Measurements from ENCODE around the gene STON1.

Gene STON1

GRCh38 chr2:48626047-48626446 is 96.1 kb downstream of the STON1 start:
- Histone ChIP-seq H3K4me1 (ENCODE audit: control insufficient read depth, insufficient read depth, low read length) (no peaks in the 10 kb centered on the region), H3K36me3 (ENCODE audit: control insufficient read depth in 2 of 2, insufficient read depth in 1 of 2, low read length in 2 of 2) (no peaks in the 10 kb centered on the region), H3K9me3 (ENCODE audit: control insufficient read depth, insufficient read depth, low read depth, low read length) (no peaks in the 10 kb centered on the region), H3K27ac (ENCODE audit: extremely low read depth, low read depth, low read length) (no peak overlapping the region), H3K4me3 (ENCODE audit: low read depth, low read length) (no peak overlapping the region)
- POLR2A ChIA-PET: no interaction called here
- TF ChIP-seq SETDB1 (IDR thresholded peaks at IDR 0.05; ENCODE audit: insufficient read length, low read length) (peak; percentile 25), PRDM10 (tag by site-specific recombination; IDR thresholded peaks at IDR 0.05) (no peak)
- CTCF ChIA-PET: no interaction called here

GRCh38 chr2:48633143-48633542 is 103.2 kb downstream of the STON1 start:
- H3K36me3 ChIP-seq (ENCODE audit: control insufficient read depth in 2 of 2, insufficient read depth in 1 of 2, low read length in 2 of 2): no peaks in the 10 kb centered on the region
- POLR2A ChIA-PET: no interaction called here
- H3K4me1 ChIP-seq (ENCODE audit: control insufficient read depth, insufficient read depth, low read length): no peaks in the 10 kb centered on the region
- no peak overlapping the region for H3K4me3 ChIP-seq (ENCODE audit: low read depth, low read length)
- CTCF ChIA-PET: no interaction called here
- H3K9me3 ChIP-seq (ENCODE audit: control insufficient read depth, insufficient read depth, low read depth, low read length): no peaks in the 10 kb centered on the region
- TF ChIP-seq MEIS1 (CRISPR knock-in tag; IDR thresholded peaks at IDR 0.05; ENCODE audit: borderline replicate concordance): no peak
- no peak for TF ChIP-seq ZNF114 (tag by site-specific recombination; IDR thresholded peaks at IDR 0.05)
- no peak for TF ChIP-seq ZNF654 (tag by site-specific recombination; IDR thresholded peaks at IDR 0.05; ENCODE audit: low read depth)
- no peak for TF ChIP-seq ZNF394 (tag by site-specific recombination; IDR thresholded peaks at IDR 0.05; ENCODE audit: borderline replicate concordance)
- no peak for TF ChIP-seq ZNF174 (tag by site-specific recombination; IDR thresholded peaks at IDR 0.05)
- TF ChIP-seq, protein P1, sequence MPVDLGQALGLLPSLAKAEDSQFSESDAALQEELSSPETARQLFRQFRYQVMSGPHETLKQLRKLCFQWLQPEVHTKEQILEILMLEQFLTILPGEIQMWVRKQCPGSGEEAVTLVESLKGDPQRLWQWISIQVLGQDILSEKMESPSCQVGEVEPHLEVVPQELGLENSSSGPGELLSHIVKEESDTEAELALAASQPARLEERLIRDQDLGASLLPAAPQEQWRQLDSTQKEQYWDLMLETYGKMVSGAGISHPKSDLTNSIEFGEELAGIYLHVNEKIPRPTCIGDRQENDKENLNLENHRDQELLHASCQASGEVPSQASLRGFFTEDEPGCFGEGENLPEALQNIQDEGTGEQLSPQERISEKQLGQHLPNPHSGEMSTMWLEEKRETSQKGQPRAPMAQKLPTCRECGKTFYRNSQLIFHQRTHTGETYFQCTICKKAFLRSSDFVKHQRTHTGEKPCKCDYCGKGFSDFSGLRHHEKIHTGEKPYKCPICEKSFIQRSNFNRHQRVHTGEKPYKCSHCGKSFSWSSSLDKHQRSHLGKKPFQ (tag by site-specific recombination; IDR thresholded peaks at IDR 0.05): no peak
- no peak for TF ChIP-seq OSR2 (tag by site-specific recombination; IDR thresholded peaks at IDR 0.05)
- no peak for TF ChIP-seq ZNF623 (tag by site-specific recombination; IDR thresholded peaks at IDR 0.05)
- TF ChIP-seq ZEB2 (tag by site-specific recombination; IDR thresholded peaks at IDR 0.05): no peak
- TF ChIP-seq ZNF837 (tag by site-specific recombination; IDR thresholded peaks at IDR 0.05): no peak
- no peak for TF ChIP-seq ZNF600 (tag by site-specific recombination; IDR thresholded peaks at IDR 0.05)
- no peak for TF ChIP-seq ZNF785 (tag by site-specific recombination; IDR thresholded peaks at IDR 0.05)
- no peak for TF ChIP-seq ZFP3 (tag by site-specific recombination; IDR thresholded peaks at IDR 0.05; ENCODE audit: low read depth)
- TF ChIP-seq HOXD13 (CRISPR knock-in tag; IDR thresholded peaks at IDR 0.05; ENCODE audit: borderline replicate concordance): no peak
- no peak for TF ChIP-seq ZNF701 (tag by site-specific recombination; IDR thresholded peaks at IDR 0.05)
- TF ChIP-seq, protein P2, sequence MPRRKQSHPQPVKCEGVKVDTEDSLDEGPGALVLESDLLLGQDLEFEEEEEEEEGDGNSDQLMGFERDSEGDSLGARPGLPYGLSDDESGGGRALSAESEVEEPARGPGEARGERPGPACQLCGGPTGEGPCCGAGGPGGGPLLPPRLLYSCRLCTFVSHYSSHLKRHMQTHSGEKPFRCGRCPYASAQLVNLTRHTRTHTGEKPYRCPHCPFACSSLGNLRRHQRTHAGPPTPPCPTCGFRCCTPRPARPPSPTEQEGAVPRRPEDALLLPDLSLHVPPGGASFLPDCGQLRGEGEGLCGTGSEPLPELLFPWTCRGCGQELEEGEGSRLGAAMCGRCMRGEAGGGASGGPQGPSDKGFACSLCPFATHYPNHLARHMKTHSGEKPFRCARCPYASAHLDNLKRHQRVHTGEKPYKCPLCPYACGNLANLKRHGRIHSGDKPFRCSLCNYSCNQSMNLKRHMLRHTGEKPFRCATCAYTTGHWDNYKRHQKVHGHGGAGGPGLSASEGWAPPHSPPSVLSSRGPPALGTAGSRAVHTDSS (tag by site-specific recombination; IDR thresholded peaks at IDR 0.05): no peak
- no peak overlapping the region for H3K27ac ChIP-seq (ENCODE audit: extremely low read depth, low read depth, low read length)

Measured in HEK293 (cell line).